ENCODE data around the gene CD8A. TPM values are rescaled to one million over a fixed set of nuclear protein-coding genes. Genes with fewer than 3 reads are reported as not detected.

Gene CD8A
- total and polyA plus RNA-seq, 10 of the 15 experiments (the other 5 are each of a cell fraction or from before 2014, with no cell fraction given), result 0.15 to 0.43 TPM; not detected in 8

GRCh38 chr2:86832334-86833096 lies 41.8 kb upstream of the CD8A start (continued):
- no peak for TF ChIP-seq CHD1 (IDR thresholded peaks at IDR 0.05; ENCODE audit: low read depth, low read length)
- TF ChIP-seq, protein P1, sequence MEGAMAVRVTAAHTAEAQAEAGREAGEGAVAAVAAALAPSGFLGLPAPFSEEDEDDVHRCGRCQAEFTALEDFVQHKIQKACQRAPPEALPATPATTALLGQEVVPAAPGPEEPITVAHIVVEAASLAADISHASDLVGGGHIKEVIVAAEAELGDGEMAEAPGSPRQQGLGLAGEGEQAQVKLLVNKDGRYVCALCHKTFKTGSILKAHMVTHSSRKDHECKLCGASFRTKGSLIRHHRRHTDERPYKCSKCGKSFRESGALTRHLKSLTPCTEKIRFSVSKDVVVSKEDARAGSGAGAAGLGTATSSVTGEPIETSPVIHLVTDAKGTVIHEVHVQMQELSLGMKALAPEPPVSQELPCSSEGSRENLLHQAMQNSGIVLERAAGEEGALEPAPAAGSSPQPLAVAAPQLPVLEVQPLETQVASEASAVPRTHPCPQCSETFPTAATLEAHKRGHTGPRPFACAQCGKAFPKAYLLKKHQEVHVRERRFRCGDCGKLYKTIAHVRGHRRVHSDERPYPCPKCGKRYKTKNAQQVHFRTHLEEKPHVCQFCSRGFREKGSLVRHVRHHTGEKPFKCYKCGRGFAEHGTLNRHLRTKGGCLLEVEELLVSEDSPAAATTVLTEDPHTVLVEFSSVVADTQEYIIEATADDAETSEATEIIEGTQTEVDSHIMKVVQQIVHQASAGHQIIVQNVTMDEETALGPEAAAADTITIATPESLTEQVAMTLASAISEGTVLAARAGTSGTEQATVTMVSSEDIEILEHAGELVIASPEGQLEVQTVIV (IDR thresholded peaks at IDR 0.05; ENCODE audit: borderline replicate concordance, partially characterized antibody), result no peak

DNA sequence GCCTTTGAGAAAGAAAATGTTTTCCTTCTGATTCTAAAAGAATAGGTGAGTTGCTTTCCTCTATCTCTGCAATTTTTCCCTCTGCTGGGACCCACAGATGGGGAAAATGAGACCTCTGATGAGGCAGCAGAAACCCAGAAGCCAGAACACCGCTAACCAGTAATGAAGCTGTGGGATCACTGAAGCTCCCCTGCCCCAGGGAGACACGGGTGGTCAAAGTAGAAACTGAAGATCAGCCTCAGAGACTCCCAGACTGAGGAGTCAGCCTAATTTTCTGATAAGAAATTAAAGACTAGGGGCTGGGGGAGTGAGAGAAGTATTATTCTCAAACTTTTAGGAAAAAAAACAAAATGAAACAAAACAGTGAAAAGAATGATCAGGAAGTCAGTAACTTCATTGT lies 40.8 kb upstream of the CD8A start:
- in situ Hi-C loops (cut with MboI) (no loop called here), intact Hi-C loops (cut with micrococcal nuclease; ENCODE audit: unreplicated experiment) (no loop called here)
- H3K27me3 ChIP-seq (replicated peaks in 1 of 2; ENCODE audit: control insufficient read depth in 2 of 2, insufficient read depth in 2 of 2, low read length in 1 of 2), result no peaks in the 10 kb centered on the region
- no peak overlapping the region for H3K4me2 ChIP-seq (ENCODE audit: control insufficient read depth, insufficient read depth)
- no peak overlapping the region for H3K9ac ChIP-seq (ENCODE audit: control insufficient read depth, insufficient read depth, low read length)
- H3K27ac ChIP-seq (ENCODE audit: control insufficient read depth, insufficient read depth), result no peak overlapping the region
- no peaks in the 10 kb centered on the region for H3K9me3 ChIP-seq (replicated peaks; ENCODE audit: control insufficient read depth, insufficient read depth, low read length)
- SMC1A ChIA-PET (ENCODE audit: uncharacterized antibody, unreplicated experiment), result no interaction called here
- H2AFZ ChIP-seq (ENCODE audit: control insufficient read depth, low read depth, low read length), result no peak overlapping the region
- no peaks in the 10 kb centered on the region for H4K20me1 ChIP-seq (ENCODE audit: control insufficient read depth, insufficient read depth)
- no peaks in the 10 kb centered on the region for H3K36me3 ChIP-seq (ENCODE audit: control insufficient read depth in 2 of 2, insufficient read depth in 2 of 2, low read length in 1 of 2)
- no peaks in the 10 kb centered on the region for H3K79me2 ChIP-seq (ENCODE audit: control insufficient read depth, insufficient read depth, low read length)
- WGBS (ENCODE audit: insufficient coverage, insufficient replicate concordance, low lambda C conversion rate, missing lambda C conversion rate), result 11% methylated on average over 2 of the region's 2 CpGs
- FAIRE-seq (no peak), DNase-seq (ENCODE audit: low read depth, low spot score) (no peak), ATAC-seq (no peak)
- BruUV-seq (replicated peaks), result no TSS peak
- RAD21 ChIA-PET (ENCODE audit: unreplicated experiment), result no interaction called here
- CTCF ChIA-PET, result interaction anchor here (0.9 kb wide), 1 partner anchor 313 kb away, joined by 3 read pairs; no protein-coding TSS in a partner anchor
- POLR2A ChIA-PET, result no interaction called here
- H3K4me3 ChIP-seq, result no peak overlapping the region
- H3K4me1 ChIP-seq (ENCODE audit: control insufficient read depth, insufficient read depth, low read length), result no peaks in the 10 kb centered on the region
- TF ChIP-seq HDGF (IDR thresholded peaks at IDR 0.05), result no peak
- no peak for TF ChIP-seq ZNF24 (IDR thresholded peaks at IDR 0.05)
- no peak for TF ChIP-seq CHD1 (IDR thresholded peaks at IDR 0.05; ENCODE audit: low read depth, low read length)
- TF ChIP-seq ZNF217 (IDR thresholded peaks at IDR 0.05), result no peak
- TF ChIP-seq, protein P2, sequence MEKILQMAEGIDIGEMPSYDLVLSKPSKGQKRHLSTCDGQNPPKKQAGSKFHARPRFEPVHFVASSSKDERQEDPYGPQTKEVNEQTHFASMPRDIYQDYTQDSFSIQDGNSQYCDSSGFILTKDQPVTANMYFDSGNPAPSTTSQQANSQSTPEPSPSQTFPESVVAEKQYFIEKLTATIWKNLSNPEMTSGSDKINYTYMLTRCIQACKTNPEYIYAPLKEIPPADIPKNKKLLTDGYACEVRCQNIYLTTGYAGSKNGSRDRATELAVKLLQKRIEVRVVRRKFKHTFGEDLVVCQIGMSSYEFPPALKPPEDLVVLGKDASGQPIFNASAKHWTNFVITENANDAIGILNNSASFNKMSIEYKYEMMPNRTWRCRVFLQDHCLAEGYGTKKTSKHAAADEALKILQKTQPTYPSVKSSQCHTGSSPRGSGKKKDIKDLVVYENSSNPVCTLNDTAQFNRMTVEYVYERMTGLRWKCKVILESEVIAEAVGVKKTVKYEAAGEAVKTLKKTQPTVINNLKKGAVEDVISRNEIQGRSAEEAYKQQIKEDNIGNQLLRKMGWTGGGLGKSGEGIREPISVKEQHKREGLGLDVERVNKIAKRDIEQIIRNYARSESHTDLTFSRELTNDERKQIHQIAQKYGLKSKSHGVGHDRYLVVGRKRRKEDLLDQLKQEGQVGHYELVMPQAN (conservative IDR thresholded peaks at IDR 0.05), result no peak
- no peak for TF ChIP-seq CTCF (IDR thresholded peaks at IDR 0.05 in 2 of 3, conservative IDR thresholded peaks at IDR 0.05 in 1 of 3; ENCODE audit: control insufficient read depth in 2 of 3, extremely low read depth in 1 of 3, insufficient read depth in 1 of 3, low read depth in 3 of 3, low read length in 3 of 3)
- no peak for TF ChIP-seq KLF5 (IDR thresholded peaks at IDR 0.05; ENCODE audit: partially characterized antibody)
- no peak for TF ChIP-seq SRF (IDR thresholded peaks at IDR 0.05; ENCODE audit: low read depth in 2 of 2, low read length in 2 of 2)
- no peak for TF ChIP-seq EGR1 (IDR thresholded peaks at IDR 0.05; ENCODE audit: borderline replicate concordance in 1 of 2, low read depth in 2 of 2, low read length in 2 of 2)
- TF ChIP-seq NFYB (IDR thresholded peaks at IDR 0.05; ENCODE audit: insufficient read depth, low read depth, low read length), result no peak
- TF ChIP-seq ETV6 (conservative IDR thresholded peaks at IDR 0.05 in 1 of 2, IDR thresholded peaks at IDR 0.05 in 1 of 2; ENCODE audit: borderline replicate concordance in 1 of 2, low read depth in 1 of 2), result no peak
- no peak for TF ChIP-seq EED (IDR thresholded peaks at IDR 0.05; ENCODE audit: low read depth)
- TF ChIP-seq TBL1XR1 (IDR thresholded peaks at IDR 0.05; ENCODE audit: low read depth, low read length), result no peak
